Measurements from ENCODE around the gene LUZP1.
"Not testable (repeated sequence)": the region's sequence is repeated elsewhere in the genome, so short reads cannot be mapped to it uniquely, and the experiment has no call there.

Gene LUZP1

DNA sequence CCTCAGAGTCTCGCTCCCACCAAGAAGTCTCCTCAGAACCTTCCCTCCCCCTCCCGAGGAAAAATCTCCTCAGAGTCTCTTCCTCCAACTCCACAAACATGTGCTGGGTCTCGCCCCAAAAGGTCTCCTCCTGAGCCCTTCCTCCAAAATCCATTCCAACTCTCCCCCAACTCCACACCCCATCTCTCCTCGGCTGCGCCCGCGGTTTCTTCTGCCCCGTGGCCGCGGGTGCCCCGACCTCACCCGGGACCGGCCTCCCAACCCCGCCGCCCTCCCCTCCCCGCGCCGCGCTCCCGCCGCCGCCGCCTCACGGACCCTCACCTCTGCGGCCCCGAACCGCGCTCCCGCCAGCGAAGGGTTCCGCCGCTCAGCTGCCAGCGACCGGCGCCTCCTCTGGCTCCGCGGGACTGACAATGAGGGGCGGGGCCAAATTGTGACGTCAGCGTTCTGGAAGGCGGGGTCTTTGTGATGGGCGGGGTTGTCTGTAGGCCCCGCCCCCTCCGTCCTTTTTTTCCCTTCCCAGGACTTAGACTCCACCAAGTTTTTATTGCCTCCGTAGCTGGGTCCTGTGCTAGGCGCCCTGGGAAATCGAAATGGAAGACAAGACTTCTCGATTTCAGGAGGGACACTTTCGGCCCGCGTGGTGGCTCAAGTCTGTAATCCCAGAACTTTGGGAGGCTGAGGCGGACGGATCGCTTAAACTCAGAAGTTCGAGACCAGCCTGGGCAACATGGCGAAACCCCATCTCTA is at the start of gene LUZP1:
LUZP1 (minus strand) TSS at position 412 of the 750 bp plus-strand sequence.
- peak; percentile 83 for DNase-seq

DNA sequence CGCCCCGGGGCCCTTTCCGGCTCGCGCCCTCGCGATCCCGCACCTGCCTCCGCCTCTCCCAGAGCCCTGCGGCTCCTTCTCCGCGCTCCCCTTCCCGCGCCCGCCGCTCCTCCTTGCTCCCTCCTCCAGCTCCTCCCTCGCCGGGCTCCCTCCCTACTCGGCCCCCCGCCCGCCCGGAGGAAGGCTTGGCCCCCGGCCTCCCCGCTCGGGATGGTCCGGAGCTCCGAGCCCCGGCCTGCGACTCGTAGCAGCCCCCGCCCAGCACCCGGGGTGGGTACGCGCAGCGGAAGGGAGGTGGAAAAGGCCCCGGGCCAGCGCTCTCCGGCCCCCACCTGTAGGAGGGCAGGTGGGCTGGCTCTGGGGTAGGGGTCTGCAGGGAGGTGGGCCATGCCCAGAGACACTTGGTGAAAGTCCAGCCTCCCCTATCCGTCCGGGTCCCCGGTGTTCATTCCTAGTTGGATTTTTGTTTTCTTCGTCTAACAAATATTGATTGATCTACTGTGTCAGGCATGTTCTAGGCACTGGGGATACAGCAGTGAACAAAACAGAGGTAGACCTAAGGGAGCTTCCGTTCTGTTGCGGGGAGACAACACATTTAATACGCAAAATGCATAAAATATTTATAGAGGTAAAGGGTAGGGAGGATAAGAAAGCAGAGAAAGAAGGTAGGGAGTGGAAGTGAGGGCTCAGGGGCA is 48.9 kb upstream of the LUZP1 start, which contains the start of gene HTR1D:
HTR1D (minus strand) TSS at position 82 of the 695 bp plus-strand sequence. CDS start 23,283 bp downstream, outside the sequence.
- no peak for DNase-seq

- DNase-seq, result no peak
These were observed 48.2 kb upstream of the LUZP1 start for GRCh38 chr1:23216771-23217420.

GRCh38 chr1:23215751-23216449 is 47.2 kb upstream of the LUZP1 start:
- DNase-seq, result no peak

DNA sequence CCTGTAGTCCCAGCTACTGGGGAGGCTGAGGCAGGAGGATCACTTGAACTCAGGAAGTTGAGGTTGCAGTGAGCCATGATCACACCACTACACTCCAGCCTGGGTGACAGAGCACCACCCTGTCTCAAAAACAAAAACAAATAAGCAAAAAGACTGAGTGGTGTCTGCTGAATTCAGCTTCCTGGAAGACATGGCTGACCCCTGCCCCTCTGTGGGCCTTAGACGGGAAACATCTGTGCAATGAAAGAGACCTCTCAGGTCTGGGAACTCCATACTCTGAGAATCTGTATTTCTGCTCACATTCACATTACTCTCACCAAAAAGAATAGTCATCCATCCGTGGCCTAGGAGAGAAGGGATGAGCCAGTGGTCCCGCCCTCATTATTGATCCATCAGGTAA is 46.6 kb upstream of the LUZP1 start:
- DNase-seq, result no peak

DNA sequence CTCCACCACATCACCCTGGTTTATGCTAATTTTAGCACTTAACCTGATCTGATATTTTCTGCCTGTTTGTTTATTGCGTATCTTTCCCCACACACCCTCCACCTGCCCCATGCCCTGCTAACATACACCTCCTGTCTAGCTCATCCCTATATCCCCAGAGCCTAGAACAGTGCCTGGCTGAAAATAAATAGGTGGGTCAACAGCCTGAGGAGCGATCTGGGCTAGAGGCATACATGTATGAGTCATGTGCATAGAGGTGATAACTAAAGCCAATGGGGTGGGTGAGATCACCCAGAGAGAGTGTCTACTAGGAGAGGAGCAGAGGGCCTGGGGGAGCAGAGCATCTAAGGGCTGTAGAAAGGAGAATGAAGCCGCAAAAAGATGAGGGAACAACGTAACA is 46.0 kb upstream of the LUZP1 start:
- no peak for DNase-seq

- DNase-seq, result no peak
These were observed 43.3 kb upstream of the LUZP1 start for GRCh38 chr1:23211955-23212354.

DNA sequence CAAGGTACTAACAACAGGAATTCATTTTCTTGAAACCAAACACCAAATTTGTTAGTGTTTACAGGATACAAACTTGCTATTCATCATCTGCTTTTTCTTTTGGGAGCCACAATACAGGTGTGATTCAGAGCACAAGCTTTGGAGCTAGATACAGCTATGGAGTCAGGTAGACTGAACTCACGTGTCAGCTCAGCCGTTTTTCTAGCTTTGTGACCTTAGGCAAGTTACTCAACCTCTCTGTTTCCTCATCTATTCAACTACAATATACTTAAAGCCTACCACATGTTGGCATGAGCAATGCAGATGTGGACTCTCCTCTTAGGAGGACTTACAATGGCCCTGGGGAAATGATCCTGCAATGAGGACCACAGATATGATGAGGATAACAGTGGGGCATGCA is 42.3 kb upstream of the LUZP1 start:
- DNase-seq, result no peak

DNA sequence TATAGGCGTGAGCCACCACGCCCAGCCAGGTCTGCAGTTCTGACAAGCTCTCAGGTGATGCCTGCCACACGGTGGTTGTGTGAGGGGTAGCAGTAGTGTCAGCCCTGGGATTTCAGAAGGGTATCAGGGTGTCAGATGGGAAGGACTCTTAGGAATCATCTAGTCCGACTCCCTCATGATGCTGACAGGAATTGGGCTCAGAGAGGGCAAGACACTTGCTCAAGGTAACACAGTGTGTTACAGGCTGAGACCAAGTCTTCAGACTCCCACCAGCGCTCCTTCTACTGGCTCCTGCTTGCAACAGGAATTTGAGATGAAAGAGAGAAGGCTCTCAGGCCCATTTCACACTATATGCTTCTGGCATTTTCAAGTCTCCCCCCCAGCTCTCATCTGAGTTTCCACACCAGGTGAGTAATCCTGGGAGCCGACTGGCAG is 41.7 kb upstream of the LUZP1 start:
- DNase-seq, result no peak

GRCh38 chr1:23209770-23210169 is 41.1 kb upstream of the LUZP1 start:
- DNase-seq, result no peak

DNA sequence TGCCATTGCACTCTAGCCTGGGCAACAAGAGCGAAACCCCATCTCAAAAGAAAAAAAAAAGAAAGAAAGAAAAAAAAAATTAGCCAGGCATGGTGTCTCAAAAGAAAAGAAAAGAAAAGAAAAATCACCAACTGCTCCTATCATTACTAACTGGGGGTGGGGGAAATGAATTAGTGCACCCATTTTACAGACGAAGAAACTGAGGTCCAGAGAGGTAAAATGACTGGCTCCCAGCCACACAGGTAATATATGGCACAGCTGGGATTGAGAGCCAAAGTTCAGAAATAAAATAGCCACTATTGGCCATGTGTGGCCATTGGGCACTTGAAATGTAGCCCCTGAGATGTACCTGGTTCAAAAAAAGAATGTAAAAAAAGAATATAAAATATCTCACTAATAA is 39.9 kb upstream of the LUZP1 start:
- DNase-seq, result no peak

- DNase-seq, result not testable (repeated sequence)
These were observed 39.1 kb upstream of the LUZP1 start for GRCh38 chr1:23207733-23208132.

GRCh38 chr1:23202263-23202749 is 33.6 kb upstream of the LUZP1 start:
- DNase-seq, result no peak

- DNase-seq, result no peak
These were observed 32.2 kb upstream of the LUZP1 start for GRCh38 chr1:23200883-23201282.

GRCh38 chr1:23198373-23198772 is 29.7 kb upstream of the LUZP1 start:
- DNase-seq, result peak; percentile 70

- DNase-seq, result peak; percentile 78
These were observed 28.1 kb upstream of the LUZP1 start for GRCh38 chr1:23196627-23197328.

- DNase-seq, result peak; percentile 68
These were observed 25.7 kb upstream of the LUZP1 start for GRCh38 chr1:23194119-23194984.

DNA sequence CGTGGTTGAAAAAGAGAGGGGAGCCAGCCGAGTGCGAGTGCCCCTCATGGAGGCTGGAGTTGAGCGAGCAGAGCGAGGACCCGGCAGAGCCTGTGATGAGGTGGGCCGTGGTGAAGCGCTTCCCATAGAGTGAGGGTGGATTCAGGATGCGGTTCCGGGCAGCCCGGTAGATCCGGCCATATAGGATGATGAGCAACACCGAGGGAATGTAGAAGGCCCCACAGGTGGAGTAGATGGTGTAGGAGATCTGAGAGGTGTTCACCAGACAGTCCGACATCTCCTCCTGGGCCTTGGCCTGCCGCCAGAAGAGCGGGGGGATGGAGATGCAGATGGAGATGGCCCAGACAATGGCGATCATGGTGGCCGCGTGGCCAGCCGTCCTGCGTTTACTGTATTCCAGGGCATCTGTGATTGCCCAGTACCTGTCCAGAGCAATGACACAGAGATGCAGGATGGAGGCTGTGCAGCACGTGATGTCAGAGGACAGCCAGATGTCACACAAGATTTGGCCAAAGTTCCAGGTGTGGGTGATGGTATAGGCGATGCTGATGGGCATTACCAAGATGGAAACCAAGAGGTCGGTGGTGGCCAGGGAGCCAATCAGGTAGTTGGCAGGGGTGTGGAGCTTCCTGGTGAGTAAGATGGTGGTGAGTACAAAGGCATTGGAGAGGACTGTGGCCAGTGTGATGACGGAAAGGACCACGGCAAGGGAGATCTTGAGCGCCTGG is 24.9 kb upstream of the LUZP1 start:
- DNase-seq, result no peak

DNA sequence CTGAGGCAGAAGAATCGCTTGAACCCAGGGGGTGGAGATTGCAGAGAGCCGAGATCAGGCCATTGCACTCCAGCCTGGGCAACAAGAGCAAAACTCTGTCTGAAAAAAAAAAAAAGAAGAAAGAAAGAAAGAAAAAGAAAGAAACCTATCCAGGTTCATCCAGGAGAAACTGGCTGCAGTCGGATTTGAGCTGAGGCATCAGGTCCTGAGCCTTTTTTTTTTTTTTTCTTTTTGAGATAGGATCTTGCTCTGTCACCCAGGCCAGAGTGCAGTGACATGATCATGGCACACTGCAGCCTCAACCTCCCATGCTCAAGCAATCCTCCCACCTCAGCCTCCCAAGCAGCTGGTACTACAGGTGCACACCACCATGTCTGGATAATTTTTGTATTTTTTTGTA is 22.5 kb upstream of the LUZP1 start:
- DNase-seq, result no peak

DNA sequence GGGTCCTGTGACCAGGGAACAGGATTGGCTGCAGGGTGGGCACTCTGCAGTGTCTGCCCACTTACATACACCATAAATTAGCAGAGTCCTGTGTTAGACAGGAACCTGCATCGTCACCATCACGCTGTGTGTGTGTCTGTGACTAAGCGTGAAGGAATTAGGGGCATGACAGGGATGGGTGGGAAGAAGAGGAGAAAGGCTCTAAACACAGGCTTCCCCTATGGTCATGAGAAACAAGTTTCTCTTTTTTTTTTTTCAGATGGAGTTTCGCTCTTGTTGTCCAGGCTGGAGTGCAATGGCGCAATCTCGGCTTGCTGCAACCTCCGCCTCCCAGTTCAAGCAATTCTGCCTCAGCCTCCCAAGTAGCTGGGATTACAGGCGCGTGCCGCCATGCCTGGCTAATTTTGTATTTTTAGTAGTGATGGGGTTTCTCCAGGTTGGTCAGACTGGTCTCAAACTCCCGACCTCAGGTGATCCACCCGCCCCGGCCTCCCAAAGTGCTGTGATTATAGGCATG is 20.3 kb upstream of the LUZP1 start:
- DNase-seq, result not testable (repeated sequence)

All from amniotic stem cell (primary cell).